ENCODE data around the gene KDELR3. TPM values are rescaled to one million over a fixed set of nuclear protein-coding genes. Genes with fewer than 3 reads are reported as not detected.

Gene KDELR3
- total and polyA plus RNA-seq, 2 donors, result 1.9 to 2.3 TPM

DNA sequence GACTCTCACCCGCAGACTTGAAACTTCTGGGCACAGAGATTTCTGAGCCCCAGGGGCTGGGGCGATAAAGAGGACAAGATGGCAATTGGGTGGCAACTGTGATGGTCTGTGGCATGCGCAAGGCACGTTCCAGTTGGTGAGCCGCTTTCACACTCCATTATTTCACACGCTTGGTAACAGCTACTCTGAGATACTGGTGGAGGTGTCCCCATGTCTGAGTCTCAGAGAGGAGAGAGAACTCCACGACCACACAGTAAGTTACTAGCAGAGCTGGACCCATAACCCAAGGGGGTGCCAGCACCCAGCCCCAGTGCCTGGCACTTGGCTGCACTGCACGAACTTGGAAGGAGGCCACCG lies 6.9 kb upstream of the KDELR3 start:
- H3K4me3 ChIP-seq (ENCODE audit: low read length in 2 of 2), result peak overlapping the region; percentile 1 to 23
- H3K27me3 ChIP-seq (ENCODE audit: control insufficient read depth in 2 of 2, insufficient read depth in 1 of 2, low read length in 1 of 2), result peaks cover 0 to 66% of the 10 kb centered on the region in 2 donors

DNA sequence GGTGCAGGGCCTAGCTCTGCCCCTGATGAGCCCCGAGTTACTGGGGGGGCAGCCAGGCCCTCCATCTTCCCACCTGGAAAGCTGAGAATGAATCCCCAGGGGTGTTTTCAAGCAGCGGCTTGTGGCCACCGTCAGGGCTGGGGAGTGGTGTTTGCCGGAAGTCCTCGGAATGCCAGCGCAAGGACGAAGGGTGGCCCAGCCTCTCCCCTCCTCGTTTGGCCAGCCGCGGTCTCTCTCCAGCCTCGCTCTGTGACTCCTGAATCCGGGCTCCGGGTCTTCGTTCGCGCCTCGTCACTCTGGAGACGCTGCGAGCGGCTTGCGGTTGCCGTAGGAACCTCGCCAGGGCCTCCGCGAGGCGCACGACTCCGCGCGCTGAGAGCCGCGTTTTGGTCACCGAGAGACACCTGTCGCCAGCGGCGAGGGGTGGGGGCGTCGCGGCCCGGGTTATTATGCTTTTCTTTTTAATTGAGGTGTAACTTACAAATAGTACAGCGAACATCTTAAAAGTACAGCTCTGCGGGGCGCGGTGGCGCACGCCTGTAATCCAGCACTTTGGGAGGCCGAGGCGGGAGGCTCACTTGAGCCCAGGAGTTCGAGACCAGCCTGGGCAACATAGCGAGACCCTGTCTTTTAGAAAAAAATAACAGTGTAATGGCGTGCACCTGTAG lies 6.3 kb upstream of the KDELR3 start:
- Histone ChIP-seq H3K4me1 (ENCODE audit: control insufficient read depth in 2 of 2, insufficient read depth in 2 of 2, low read length in 2 of 2) (peaks cover 40 to 67% of the 10 kb centered on the region in 2 donors), H3K9me3 (ENCODE audit: control insufficient read depth in 2 of 2, insufficient read depth in 1 of 2, low read length in 1 of 2) (peaks cover 0 to 2% of the 10 kb centered on the region in 2 donors), H3K27me3 (ENCODE audit: control insufficient read depth in 2 of 2, insufficient read depth in 1 of 2, low read length in 1 of 2) (peaks cover 0 to 66% of the 10 kb centered on the region in 2 donors), H3K27ac (ENCODE audit: low read depth in 1 of 2, low read length in 1 of 2) (peak overlapping the region in 1 of 2 donors; percentile 62), H3K4me3 (ENCODE audit: low read length in 2 of 2) (peak overlapping the region; percentile 1 to 23), H3K36me3 (ENCODE audit: control insufficient read depth in 2 of 2, insufficient read depth in 2 of 2, low read length in 1 of 2) (no peaks in the 10 kb centered on the region)
- DNase-seq (ENCODE audit: low read depth in 6 of 9, low spot score in 9 of 9), result peak; percentile 75 to 95 (median 86)
- 13% methylated on average over 51 of the region's 51 CpGs for WGBS

More for the DNA sequence above, 6.9 kb upstream of the KDELR3 start:
- peaks cover 0 to 2% of the 10 kb centered on the region in 2 donors for H3K9me3 ChIP-seq (ENCODE audit: control insufficient read depth in 2 of 2, insufficient read depth in 1 of 2, low read length in 1 of 2)
- 59% methylated on average over 9 of the region's 9 CpGs for WGBS
- peak in 1 of 9 donors; percentile 33 for DNase-seq (ENCODE audit: low read depth in 6 of 9, low spot score in 9 of 9)
- peaks cover 45 to 72% of the 10 kb centered on the region in 2 donors for H3K4me1 ChIP-seq (ENCODE audit: control insufficient read depth in 2 of 2, insufficient read depth in 2 of 2, low read length in 2 of 2)
- no peaks in the 10 kb centered on the region for H3K36me3 ChIP-seq (ENCODE audit: control insufficient read depth in 2 of 2, insufficient read depth in 2 of 2, low read length in 1 of 2)
- peak overlapping the region in 1 of 2 donors; percentile 45 for H3K27ac ChIP-seq (ENCODE audit: low read depth in 1 of 2, low read length in 1 of 2)

DNA sequence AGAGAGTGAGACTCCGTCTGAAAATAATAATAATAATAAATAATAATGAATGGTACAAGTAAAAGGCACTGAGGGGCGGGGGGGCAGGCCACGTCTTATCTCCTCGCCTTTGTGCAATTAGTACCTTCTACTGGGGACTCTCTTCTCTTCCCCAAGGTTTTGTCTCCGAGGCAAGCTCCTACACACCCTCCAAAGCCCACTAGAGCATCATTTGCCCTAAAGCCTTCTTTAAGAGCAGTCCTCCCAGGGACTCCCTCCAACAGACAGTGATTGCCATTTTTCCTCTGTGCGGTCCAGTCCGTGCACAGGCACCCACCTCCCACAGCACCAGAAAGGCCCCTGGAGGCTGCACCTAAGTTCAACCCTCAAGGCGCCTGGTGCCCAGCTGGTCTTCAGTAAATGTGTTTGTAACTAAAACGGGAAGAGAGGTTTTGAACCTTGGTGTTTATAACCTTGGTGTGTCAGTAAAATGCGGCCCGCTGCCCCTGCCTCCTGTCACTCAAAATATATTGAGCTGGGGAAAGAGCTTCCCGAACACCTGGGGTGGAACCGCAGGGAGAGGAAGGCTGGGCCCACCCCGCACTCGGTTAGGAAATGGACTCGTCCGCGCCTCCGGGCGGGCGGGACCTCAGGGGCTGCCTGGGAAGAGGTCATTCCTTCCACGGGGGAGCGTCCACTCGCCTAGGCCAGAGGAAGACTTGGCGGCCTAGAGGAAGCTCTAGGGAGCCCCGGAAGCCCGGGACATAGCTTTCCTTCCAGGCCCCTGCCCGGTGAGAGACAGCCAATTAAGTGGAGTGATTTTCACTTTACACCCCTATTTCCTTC lies 4.7 kb upstream of the KDELR3 start:
- Histone ChIP-seq H3K36me3 (ENCODE audit: control insufficient read depth in 2 of 2, insufficient read depth in 2 of 2, low read length in 1 of 2) (no peaks in the 10 kb centered on the region), H3K9me3 (ENCODE audit: control insufficient read depth in 2 of 2, insufficient read depth in 1 of 2, low read length in 1 of 2) (peaks cover 0 to 9% of the 10 kb centered on the region in 2 donors), H3K27ac (ENCODE audit: low read depth in 1 of 2, low read length in 1 of 2) (peak overlapping the region in 1 of 2 donors; percentile 63), H3K4me3 (ENCODE audit: low read length in 2 of 2) (peak overlapping the region; percentile 24 to 29), H3K27me3 (ENCODE audit: control insufficient read depth in 2 of 2, insufficient read depth in 1 of 2, low read length in 1 of 2) (peaks cover 5 to 69% of the 10 kb centered on the region in 2 donors), H3K4me1 (ENCODE audit: control insufficient read depth in 2 of 2, insufficient read depth in 2 of 2, low read length in 2 of 2) (peaks cover 47 to 70% of the 10 kb centered on the region in 2 donors)
- WGBS, result 20% methylated on average over 28 of the region's 28 CpGs
- peak in 5 of 9 donors; percentile 50 to 75 (median 55) for DNase-seq (ENCODE audit: low read depth in 6 of 9, low spot score in 9 of 9)

DNA sequence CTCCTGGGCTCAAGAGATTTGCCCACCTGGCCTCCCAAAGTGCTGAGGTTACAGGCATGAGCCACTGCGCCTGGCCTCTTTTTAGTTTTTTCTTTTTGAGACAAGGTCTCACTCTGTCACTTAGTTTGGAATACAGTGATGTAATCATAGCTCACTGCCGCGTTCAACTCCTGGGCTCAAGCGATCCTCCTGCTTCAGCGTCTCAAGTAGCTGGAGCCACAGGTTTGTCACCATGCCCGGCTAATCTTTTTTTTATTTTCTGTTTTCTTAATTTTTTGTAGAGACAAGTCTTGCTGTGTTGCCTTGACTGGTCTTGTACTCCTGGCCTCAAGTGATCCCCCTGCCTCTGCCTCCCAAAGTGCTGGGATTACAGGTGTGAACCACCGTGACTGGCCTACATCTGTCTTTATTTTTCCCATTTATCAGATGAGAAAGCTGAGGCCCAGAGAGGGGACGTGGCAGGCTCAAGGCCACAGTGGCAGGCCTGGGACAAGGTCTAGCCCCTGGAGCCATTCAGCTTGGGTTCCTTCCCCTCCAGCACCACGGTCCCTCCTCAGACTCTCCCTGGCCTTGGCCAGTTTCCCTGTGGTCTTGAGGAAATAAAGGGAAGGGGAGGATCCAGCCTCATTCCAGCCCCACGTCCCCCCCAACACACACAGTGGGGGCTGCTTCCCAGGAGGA lies 2.8 kb upstream of the KDELR3 start:
- no peaks in the 10 kb centered on the region for H3K36me3 ChIP-seq (ENCODE audit: control insufficient read depth in 2 of 2, insufficient read depth in 2 of 2, low read length in 1 of 2)
- no peak for DNase-seq (ENCODE audit: low read depth in 6 of 9, low spot score in 9 of 9)
- peaks cover 0 to 9% of the 10 kb centered on the region in 2 donors for H3K9me3 ChIP-seq (ENCODE audit: control insufficient read depth in 2 of 2, insufficient read depth in 1 of 2, low read length in 1 of 2)
- whole genome bisulfite sequencing, result 84% methylated on average over 10 of the region's 10 CpGs
- H3K4me1 ChIP-seq (ENCODE audit: control insufficient read depth in 2 of 2, insufficient read depth in 2 of 2, low read length in 2 of 2), result peaks cover 41 to 59% of the 10 kb centered on the region in 2 donors
- no peak overlapping the region for H3K27ac ChIP-seq (ENCODE audit: low read depth in 1 of 2, low read length in 1 of 2)
- no peak overlapping the region for H3K4me3 ChIP-seq (ENCODE audit: low read length in 2 of 2)
- H3K27me3 ChIP-seq (ENCODE audit: control insufficient read depth in 2 of 2, insufficient read depth in 1 of 2, low read length in 1 of 2), result peaks cover 5 to 71% of the 10 kb centered on the region in 2 donors

DNA sequence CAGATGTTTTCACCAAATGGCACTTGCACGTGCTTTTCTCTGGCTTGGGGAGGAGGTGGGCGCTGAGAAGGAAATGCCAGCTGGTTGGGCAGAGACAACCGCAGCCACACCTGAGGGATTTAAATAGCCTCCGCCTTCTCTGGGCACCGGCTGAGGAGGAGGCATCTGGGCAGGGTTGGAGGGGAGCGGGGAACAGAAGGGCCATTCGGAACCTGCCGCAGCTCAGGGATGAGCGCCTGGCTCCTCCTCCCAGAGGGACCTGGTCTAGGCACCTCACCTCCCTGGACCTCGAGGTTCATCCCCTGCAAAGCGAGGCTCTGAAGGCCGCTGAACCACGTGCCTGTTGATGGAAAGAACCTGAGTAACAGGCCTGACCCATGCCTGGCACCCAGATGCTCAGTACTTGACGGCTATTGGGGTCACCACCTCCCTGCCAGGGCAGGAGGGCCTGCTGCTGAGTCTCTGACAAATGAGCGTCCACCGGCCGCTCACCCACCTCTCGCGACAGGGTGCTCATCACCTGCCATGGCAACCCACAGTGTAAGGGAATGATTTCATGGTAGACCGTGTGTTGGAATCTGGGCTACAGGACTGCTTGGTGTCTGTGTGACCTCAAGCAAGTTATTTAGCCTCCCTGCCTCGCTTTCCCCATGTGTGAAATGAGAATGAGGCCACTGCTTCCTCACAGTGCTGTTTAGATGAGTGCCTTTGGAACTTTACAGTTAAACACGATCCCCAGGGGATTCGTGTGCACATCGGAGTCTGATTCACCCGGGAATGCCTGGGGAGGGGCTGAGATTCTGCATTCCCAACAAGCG lies 2.0 kb upstream of the KDELR3 start:
- peak in 1 of 9 donors; percentile 42 for DNase-seq (ENCODE audit: low read depth in 6 of 9, low spot score in 9 of 9)
- Histone ChIP-seq H3K4me3 (ENCODE audit: low read length in 2 of 2) (no peak overlapping the region), H3K27me3 (ENCODE audit: control insufficient read depth in 2 of 2, insufficient read depth in 1 of 2, low read length in 1 of 2) (peaks cover 5 to 65% of the 10 kb centered on the region in 2 donors), H3K36me3 (ENCODE audit: control insufficient read depth in 2 of 2, insufficient read depth in 2 of 2, low read length in 1 of 2) (no peaks in the 10 kb centered on the region), H3K4me1 (ENCODE audit: control insufficient read depth in 2 of 2, insufficient read depth in 2 of 2, low read length in 2 of 2) (peaks cover 36 to 51% of the 10 kb centered on the region in 2 donors), H3K27ac (ENCODE audit: low read depth in 1 of 2, low read length in 1 of 2) (no peak overlapping the region), H3K9me3 (ENCODE audit: control insufficient read depth in 2 of 2, insufficient read depth in 1 of 2, low read length in 1 of 2) (peaks cover 0 to 9% of the 10 kb centered on the region in 2 donors)
- WGBS, result 79% methylated on average over 26 of the region's 26 CpGs

DNA sequence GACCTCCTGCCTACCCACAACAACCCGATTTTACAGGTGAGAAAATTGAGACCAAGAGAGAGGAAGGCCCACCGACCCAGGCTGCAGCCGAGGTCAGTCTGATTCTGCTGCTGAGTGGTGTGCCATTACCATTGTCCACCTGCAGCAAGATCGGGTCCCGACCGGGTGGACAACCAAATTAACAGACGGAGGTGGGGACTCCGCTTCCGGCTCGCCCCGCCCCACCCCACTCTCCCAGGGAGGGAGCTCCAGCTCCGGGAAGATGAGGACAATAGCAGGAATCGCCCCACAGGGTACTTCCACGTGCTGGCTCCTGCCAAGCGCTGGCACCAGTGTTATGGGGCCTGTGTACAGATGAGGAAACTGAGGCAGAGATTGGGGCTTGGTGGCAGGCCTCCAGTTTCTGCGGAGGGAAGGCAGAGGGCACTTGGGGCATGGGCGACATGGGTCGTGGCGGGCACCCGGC lies 425 bp upstream of the KDELR3 start:
- no peaks in the 10 kb centered on the region for H3K36me3 ChIP-seq (ENCODE audit: control insufficient read depth in 2 of 2, insufficient read depth in 2 of 2, low read length in 1 of 2)

DNA sequence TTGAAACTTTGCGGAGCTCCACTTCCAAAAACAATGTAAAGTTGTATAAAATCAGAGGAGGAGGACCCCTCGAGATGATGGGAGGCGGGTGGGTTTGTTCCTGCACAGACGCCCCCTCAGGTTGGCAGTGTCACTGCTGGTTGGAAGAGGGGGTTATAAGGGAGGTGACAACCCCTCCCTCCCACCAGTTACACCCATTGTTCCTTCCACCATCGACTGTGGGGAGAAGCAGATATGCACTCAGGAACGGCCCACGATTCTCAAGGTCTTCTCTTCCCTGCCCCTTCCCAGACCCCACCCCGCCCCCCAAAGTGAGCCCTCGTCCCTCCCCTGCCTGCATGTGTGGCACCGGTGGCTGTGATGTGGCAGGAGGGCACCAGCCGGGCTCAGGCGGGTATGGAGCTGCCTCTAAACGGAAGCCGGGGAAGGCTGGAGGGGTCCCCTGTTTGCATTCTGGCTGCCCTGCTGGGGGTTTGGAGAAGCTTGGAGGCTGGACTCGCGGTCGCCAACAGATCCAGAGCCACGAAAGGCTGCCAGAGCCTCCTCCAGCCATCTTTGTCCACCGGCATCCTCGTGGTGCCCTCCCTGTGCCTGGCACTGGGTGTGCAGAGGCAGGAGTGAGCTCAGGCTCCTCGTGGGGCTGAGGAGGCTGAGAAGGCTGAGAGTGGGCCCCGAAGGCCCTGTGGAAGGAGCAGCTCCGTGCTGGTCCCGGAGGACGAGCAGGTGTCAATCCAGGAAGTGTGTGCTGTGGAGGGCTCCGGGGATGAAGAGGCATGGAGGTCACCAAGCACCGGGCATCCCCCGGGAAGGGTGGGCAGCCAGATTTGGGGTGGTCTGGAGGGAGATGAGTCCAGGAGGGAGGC lies 778 bp downstream of the KDELR3 start:
- WGBS, result 75% methylated on average over 28 of the region's 28 CpGs
- H3K9me3 ChIP-seq (ENCODE audit: control insufficient read depth in 2 of 2, insufficient read depth in 1 of 2, low read length in 1 of 2), result peaks cover 0 to 6% of the 10 kb centered on the region in 2 donors
- H3K4me1 ChIP-seq (ENCODE audit: control insufficient read depth in 2 of 2, insufficient read depth in 2 of 2, low read length in 2 of 2), result peaks cover 13 to 23% of the 10 kb centered on the region in 2 donors
- H3K36me3 ChIP-seq (ENCODE audit: control insufficient read depth in 2 of 2, insufficient read depth in 2 of 2, low read length in 1 of 2), result no peaks in the 10 kb centered on the region
- H3K27me3 ChIP-seq (ENCODE audit: control insufficient read depth in 2 of 2, insufficient read depth in 1 of 2, low read length in 1 of 2), result peaks cover 5 to 50% of the 10 kb centered on the region in 2 donors
- no peak for DNase-seq (ENCODE audit: low read depth in 6 of 9, low spot score in 9 of 9)
- H3K4me3 ChIP-seq (ENCODE audit: low read length in 2 of 2), result peak overlapping the region in 1 of 2 donors; percentile 16
- H3K27ac ChIP-seq (ENCODE audit: low read depth in 1 of 2, low read length in 1 of 2), result no peak overlapping the region

More for the DNA sequence above, 425 bp upstream of the KDELR3 start:
- peaks cover 23 to 35% of the 10 kb centered on the region in 2 donors for H3K4me1 ChIP-seq (ENCODE audit: control insufficient read depth in 2 of 2, insufficient read depth in 2 of 2, low read length in 2 of 2)
- H3K4me3 ChIP-seq (ENCODE audit: low read length in 2 of 2), result peak overlapping the region in 1 of 2 donors; percentile 46
- peaks cover 0 to 6% of the 10 kb centered on the region in 2 donors for H3K9me3 ChIP-seq (ENCODE audit: control insufficient read depth in 2 of 2, insufficient read depth in 1 of 2, low read length in 1 of 2)
- no peak for DNase-seq (ENCODE audit: low read depth in 6 of 9, low spot score in 9 of 9)
- WGBS, result 30% methylated on average over 20 of the region's 20 CpGs
- no peak overlapping the region for H3K27ac ChIP-seq (ENCODE audit: low read depth in 1 of 2, low read length in 1 of 2)
- H3K27me3 ChIP-seq (ENCODE audit: control insufficient read depth in 2 of 2, insufficient read depth in 1 of 2, low read length in 1 of 2), result peaks cover 5 to 56% of the 10 kb centered on the region in 2 donors
